VCaP (cell line): ENCODE data around the gene STK11IP.

Source experiments
- H3K27ac ChIP-seq: fragments of 450-650 bp; 2 replicates; pipeline ENCODE4 v1.5.1; 2017
- CTCF ChIP-seq: fragments of 450-650 bp; conservative IDR thresholded peaks from 2 replicates; pipeline ENCODE4 v1.5.1; 2017; ENCODE audit warnings: mild to moderate bottlenecking, moderate library complexity

STK11IP gene

DNA sequence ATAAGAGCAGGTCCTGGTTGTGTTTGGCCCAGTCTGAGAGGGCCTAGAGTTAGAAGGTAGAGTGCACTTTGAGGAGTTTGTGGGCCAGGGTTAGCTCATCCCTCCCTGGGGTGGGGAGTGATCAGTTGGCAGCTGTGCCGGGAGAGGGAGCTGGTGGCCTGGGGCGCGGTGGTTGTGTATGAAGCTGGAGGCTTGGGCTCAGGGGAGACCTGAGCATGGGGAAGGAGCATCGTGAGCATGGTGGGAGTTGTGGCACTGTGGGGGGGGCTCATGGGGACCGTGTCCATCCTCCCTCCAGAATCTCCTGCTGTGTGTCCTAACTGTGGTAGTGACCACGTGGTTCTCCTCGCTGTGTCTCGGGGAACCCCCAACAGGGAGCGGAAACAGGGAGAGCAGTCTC is 13.6 kb downstream of the STK11IP start:
- no peak overlapping the region for H3K27ac ChIP-seq
- no peak for TF ChIP-seq CTCF

GRCh38 chr2:219611866-219612576 is 14.4 kb downstream of the STK11IP start:
- no peak overlapping the region for H3K27ac ChIP-seq
- no peak for TF ChIP-seq CTCF

DNA sequence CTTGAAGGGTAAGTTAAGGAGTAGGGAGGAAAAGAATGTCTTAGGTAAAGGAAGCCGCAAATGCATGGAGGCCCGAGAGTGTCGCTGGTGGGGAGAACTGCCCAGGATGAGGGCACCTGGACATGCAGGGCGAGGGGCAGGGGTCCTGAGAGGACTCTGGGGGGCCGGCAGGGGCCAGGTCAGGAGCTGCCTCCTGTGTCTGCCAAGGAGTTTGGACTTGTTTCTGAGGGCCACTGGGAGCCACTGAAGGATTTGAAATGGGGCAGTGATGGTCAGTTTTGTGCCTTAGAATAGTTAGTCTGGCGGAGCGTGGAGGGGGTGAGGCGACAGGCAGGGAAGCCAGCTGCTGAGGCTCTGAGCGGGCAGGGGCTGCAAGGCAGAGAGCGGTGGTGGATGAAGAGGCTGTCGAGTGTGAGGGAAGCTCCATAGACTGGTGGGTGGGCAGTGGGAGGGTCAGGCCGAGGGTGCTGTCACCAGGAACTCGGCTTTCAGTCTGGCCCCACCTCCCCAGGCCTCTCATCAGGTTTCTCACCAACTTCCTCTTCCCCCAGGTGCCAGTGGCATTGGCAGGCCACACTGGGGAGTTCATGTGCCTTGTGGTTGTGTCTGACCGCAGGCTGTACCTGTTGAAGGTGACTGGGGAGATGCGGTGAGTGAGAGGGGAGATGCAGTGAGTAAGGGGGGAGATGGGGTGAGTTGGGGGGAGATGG is 15.1 kb downstream of the STK11IP start:
- no peak for TF ChIP-seq CTCF
- H3K27ac ChIP-seq = no peak overlapping the region

DNA sequence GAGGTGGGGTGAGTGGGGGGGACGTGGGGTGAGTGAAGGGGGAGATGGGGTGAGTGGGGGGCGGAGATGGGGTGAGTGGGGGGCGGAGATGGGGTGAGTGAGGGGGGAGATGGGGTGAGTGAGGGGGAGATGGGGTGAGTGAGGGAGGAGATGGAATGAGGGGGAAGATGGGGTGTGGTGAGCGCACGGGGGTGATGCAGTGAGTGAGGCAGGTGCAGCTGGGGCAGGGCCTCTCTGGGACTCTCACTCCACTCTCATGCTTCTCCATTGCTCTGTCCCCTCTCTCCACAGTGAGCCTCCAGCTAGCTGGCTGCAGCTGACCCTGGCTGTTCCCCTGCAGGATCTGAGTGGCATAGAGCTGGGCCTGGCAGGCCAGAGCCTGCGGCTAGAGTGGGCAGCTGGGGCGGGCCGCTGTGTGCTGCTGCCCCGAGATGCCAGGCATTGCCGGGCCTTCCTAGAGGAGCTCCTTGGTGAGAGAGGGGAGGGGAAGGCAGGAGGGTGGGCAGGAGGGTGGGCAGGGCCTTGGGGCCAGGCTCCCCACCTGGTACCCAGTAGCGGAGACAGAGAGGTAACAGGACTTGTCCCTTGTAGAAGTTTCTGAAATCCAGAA is 15.9 kb downstream of the STK11IP start:
- TF ChIP-seq CTCF = no peak
- no peak overlapping the region for H3K27ac ChIP-seq

DNA sequence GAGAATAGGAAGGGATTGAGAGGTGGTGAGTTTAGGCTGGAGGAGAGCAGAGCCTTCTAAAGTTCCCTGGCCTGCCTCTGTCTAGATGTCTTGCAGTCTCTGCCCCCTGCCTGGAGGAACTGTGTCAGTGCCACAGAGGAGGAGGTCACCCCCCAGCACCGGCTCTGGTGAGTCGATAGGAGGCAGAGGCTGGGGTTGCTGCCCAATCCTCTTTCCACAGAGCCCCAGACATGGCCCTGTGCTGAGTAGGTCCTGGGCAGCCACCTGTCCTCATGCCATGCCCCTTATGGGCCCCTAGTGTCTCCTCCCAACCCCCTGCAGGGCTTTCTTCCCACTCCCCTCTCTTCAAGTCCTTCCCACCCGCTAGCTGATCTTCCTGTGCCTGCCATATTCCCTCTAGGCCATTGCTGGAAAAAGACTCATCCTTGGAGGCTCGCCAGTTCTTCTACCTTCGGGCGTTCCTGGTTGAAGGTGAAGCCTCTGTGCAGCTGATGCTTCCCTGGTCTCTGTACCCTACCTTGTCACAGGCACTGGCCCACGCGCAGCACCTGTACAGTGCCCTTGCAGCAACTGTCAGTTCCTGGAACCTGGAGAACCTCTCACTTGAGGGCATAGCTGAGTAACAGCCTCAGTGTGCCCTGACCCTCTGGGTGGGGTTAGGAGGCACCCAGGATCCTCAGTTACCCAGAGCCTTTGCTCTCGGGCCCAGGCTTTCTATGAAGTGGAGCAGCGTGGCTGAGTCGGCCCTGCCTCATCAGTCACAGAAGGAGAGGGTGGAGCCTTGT is 16.6 kb downstream of the STK11IP start:
- H3K27ac ChIP-seq = no peak overlapping the region

DNA sequence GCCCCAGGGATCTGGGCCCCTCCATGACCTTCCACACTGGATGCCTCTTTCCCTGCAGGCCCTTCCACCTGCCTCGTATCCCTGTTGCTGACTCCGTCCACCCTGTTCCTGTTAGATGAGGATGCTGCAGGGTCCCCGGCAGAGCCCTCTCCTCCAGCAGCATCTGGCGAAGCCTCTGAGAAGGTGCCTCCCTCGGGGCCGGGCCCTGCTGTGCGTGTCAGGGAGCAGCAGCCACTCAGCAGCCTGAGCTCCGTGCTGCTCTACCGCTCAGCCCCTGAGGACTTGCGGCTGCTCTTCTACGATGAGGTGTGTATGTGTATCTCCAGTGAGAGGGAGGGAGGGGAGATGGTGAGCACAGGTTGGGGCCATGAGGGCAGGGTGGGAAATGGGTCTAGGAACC is 17.4 kb downstream of the STK11IP start:
- no peak for TF ChIP-seq CTCF
- no peak overlapping the region for H3K27ac ChIP-seq

More for the DNA sequence above, 16.6 kb downstream of the STK11IP start:
- TF ChIP-seq CTCF = no peak

DNA sequence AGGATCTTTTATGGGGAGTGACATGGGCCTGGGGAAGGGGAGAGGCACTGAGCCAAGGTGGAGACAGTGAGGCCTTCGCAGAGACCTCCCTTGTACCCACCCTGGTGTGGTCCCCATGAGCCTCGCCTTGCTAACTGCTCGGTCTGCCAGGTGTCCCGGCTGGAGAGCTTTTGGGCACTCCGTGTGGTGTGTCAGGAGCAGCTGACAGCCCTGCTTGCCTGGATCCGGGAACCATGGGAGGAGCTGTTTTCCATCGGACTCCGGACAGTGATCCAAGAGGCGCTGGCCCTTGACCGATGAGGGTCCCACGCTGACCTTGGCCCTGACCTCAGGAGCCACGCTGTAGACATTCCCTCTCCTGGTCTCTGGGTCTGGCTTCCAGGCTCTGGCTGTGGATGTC is 18.2 kb downstream of the STK11IP start:
- no peak overlapping the region for H3K27ac ChIP-seq
- no peak for TF ChIP-seq CTCF
